Smooth muscle cell (in vitro differentiated cells): ENCODE measurements around the gene IMPG2. TPM values are rescaled to one million over a fixed set of nuclear protein-coding genes. Genes with fewer than 3 reads are reported as not detected.

Experiments
- DNase-seq: peaks from one replicate; lab custom pipeline; 2025; ENCODE audit not compliant: unreplicated experiment; lab: John Stamatoyannopoulos, UW
- H2AFZ ChIP-seq: fragments of 200-600 bp; sonication (generic); 2 replicates; pipeline ENCODE4 v1.6.0; 2016; ENCODE audit warnings: antibody characterized with exemption, low read depth, mild to moderate bottlenecking
- H3F3A ChIP-seq: fragments of 200-600 bp; sonication (generic); 2 replicates; pipeline ENCODE4 v1.6.0; 2017; ENCODE audit warnings: antibody characterized with exemption, low read depth
- H3K27ac ChIP-seq: fragments of 200-600 bp; sonication (generic); 2 replicates; pipeline ENCODE4 v1.5.1; 2016; ENCODE audit warnings: low read depth, mild to moderate bottlenecking
- H3K27me3 ChIP-seq: fragments of 200-600 bp; sonication (generic); 2 replicates; pipeline ENCODE4 v1.6.1; 2016; ENCODE audit warnings: low read depth, mild to moderate bottlenecking
- H3K36me3 ChIP-seq: fragments of 200-600 bp; sonication (generic); 2 replicates; pipeline ENCODE4 v1.5.1; 2016; ENCODE audit warnings: low read depth
- H3K4me1 ChIP-seq: fragments of 200-600 bp; sonication (generic); 2 replicates; pipeline ENCODE4 v1.5.1; 2016; ENCODE audit warnings: low read depth
- H3K4me2 ChIP-seq: fragments of 200-600 bp; sonication (generic); 2 replicates; pipeline ENCODE4 v1.6.0; 2016; ENCODE audit warnings: mild to moderate bottlenecking
- H3K4me3 ChIP-seq: fragments of 200-600 bp; sonication (generic); 2 replicates; pipeline ENCODE4 v1.5.1; 2016; ENCODE audit warnings: mild to moderate bottlenecking
- H3K79me2 ChIP-seq: fragments of 200-600 bp; sonication (generic); 2 replicates; pipeline ENCODE4 v1.6.0; 2016; ENCODE audit warnings: low read depth, mild to moderate bottlenecking
- H3K9ac ChIP-seq: fragments of 200-600 bp; sonication (generic); 2 replicates; pipeline ENCODE4 v1.6.0; 2016; ENCODE audit warnings: low read depth
- H3K9me3 ChIP-seq: fragments of 200-600 bp; sonication (generic); replicated peaks from 2 replicates; pipeline ENCODE4 v1.5.1; 2016; ENCODE audit warnings: low read depth
- H4K20me1 ChIP-seq: fragments of 200-600 bp; sonication (generic); 2 replicates; pipeline ENCODE4 v1.6.0; 2016; ENCODE audit warnings: low read depth
- WGBS: methylation state at CpG from one replicate; pipeline ENCODE4 v1.1.7; 2016; ENCODE audit warnings: low lambda C conversion rate; 5-methylcytosine and 5-hydroxymethylcytosine counted together
- polyA plus RNA-seq: library from polyadenylated mRNA; unstranded; fragments of >200 nt; fragmentation: Nextera tagmentation; extraction: Ambion mirVana; gene quantifications from 2 replicates; pipeline ENCODE4 v1.2.1, GENCODE V29; 2016
- total RNA-seq: library from RNA; depleted of rRNA; stranded (reverse); fragments of >200 nt; gene quantifications from 2 replicates; pipeline ENCODE4 v1.2.3, GENCODE V29; 2014
- TF ChIP-seq, protein P1 (sequence below): fragments of 200-600 bp; sonication (generic); IDR thresholded peaks from 2 replicates; pipeline ENCODE4 v1.5.1; 2017; ENCODE audit warnings: borderline replicate concordance, mild to moderate bottlenecking, antibody characterized with exemption; ENCODE audit not compliant: insufficient read depth, poor library complexity, severe bottlenecking

Gene IMPG2
- total and polyA plus RNA-seq, 2 experiments from 2014 or later: 0.03 to 0.67 TPM

DNA sequence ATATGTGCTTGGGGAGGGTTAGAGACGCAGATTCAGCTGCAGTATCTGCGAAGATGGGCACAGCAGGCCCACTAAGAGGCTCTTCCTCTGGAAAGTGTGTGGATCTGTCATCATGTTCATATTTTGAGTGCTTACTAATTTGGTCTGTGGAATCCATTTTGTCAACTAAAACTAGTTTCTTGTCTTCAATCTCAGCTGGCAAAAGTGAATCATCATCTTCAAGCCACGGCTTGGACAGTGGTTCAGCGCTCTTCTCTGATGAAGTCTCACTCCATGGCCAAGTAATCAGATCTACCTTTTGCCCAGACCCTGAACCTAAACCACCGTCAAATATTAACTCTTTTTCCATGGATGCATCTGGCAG is 76.2 kb downstream of the IMPG2 start:
- no peaks in the 10 kb centered on the region for H3F3A ChIP-seq
- no peak overlapping the region for H3K4me3 ChIP-seq
- H3K4me2 ChIP-seq: no peak overlapping the region
- no peaks in the 10 kb centered on the region for H3K9me3 ChIP-seq
- WGBS: 94% methylated on average over 5 of the region's 5 CpGs
- no peaks in the 10 kb centered on the region for H4K20me1 ChIP-seq
- TF ChIP-seq, protein P1, sequence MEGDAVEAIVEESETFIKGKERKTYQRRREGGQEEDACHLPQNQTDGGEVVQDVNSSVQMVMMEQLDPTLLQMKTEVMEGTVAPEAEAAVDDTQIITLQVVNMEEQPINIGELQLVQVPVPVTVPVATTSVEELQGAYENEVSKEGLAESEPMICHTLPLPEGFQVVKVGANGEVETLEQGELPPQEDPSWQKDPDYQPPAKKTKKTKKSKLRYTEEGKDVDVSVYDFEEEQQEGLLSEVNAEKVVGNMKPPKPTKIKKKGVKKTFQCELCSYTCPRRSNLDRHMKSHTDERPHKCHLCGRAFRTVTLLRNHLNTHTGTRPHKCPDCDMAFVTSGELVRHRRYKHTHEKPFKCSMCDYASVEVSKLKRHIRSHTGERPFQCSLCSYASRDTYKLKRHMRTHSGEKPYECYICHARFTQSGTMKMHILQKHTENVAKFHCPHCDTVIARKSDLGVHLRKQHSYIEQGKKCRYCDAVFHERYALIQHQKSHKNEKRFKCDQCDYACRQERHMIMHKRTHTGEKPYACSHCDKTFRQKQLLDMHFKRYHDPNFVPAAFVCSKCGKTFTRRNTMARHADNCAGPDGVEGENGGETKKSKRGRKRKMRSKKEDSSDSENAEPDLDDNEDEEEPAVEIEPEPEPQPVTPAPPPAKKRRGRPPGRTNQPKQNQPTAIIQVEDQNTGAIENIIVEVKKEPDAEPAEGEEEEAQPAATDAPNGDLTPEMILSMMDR: no peak
- H3K9ac ChIP-seq: no peak overlapping the region
- no peak overlapping the region for H3K27ac ChIP-seq
- H2AFZ ChIP-seq: no peak overlapping the region
- H3K4me1 ChIP-seq: no peaks in the 10 kb centered on the region
- H3K36me3 ChIP-seq: no peaks in the 10 kb centered on the region
- H3K79me2 ChIP-seq: no peaks in the 10 kb centered on the region
- no peak for DNase-seq
- H3K27me3 ChIP-seq: no peaks in the 10 kb centered on the region

DNA sequence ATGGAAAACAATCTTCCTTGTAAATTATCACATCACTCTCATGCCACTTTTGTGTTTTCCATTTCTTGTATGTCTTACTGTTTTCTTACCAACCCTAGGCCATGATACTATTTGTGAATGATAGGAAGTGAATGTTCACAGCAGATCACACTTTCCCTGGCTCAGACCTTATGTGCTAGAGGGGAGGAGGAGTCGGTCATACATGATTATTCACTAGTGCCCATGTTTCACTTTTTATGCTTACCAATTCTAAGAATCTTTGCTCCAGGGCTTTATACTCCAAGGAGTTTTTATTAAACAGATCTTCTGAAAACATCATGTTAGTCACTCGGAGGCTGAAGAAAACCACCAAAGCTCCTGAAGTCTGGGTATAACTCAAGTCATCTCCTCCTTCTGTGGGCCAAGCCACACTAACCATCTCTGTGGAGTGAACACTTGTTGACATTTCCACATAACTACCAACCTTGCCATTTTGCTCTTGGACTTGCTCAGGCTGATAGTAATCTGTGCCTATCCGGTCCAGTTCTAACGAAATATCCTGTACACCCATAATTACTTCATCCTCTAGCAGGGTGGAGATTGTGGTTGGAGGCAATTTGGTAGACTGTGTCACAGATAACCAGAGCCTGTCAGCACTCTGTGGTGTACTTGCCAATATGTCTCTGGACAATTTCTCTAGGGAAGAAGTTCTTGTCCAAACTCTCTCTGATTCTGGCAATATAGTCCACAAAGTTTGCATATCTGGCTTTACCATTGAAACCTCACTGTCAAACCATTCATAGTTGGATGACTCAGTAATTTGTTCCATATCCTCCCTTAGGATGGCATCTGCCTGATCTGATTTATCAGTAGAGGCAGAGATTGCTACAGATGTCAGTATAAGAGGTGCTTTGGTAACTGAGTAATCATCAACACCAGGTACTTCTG is 76.8 kb downstream of the IMPG2 start:
- no peaks in the 10 kb centered on the region for H3K4me1 ChIP-seq
- H4K20me1 ChIP-seq: no peaks in the 10 kb centered on the region
- no peak overlapping the region for H3K4me2 ChIP-seq
- DNase-seq: no peak
- no peak overlapping the region for H3K27ac ChIP-seq
- no peaks in the 10 kb centered on the region for H3K36me3 ChIP-seq
- WGBS: 92% methylated on average over 4 of the region's 4 CpGs
- H3F3A ChIP-seq: no peaks in the 10 kb centered on the region
- no peak overlapping the region for H3K9ac ChIP-seq
- no peaks in the 10 kb centered on the region for H3K9me3 ChIP-seq
- TF ChIP-seq, protein P1: no peak
- no peak overlapping the region for H3K4me3 ChIP-seq
- H3K27me3 ChIP-seq: no peaks in the 10 kb centered on the region
- no peak overlapping the region for H2AFZ ChIP-seq
- no peaks in the 10 kb centered on the region for H3K79me2 ChIP-seq

DNA sequence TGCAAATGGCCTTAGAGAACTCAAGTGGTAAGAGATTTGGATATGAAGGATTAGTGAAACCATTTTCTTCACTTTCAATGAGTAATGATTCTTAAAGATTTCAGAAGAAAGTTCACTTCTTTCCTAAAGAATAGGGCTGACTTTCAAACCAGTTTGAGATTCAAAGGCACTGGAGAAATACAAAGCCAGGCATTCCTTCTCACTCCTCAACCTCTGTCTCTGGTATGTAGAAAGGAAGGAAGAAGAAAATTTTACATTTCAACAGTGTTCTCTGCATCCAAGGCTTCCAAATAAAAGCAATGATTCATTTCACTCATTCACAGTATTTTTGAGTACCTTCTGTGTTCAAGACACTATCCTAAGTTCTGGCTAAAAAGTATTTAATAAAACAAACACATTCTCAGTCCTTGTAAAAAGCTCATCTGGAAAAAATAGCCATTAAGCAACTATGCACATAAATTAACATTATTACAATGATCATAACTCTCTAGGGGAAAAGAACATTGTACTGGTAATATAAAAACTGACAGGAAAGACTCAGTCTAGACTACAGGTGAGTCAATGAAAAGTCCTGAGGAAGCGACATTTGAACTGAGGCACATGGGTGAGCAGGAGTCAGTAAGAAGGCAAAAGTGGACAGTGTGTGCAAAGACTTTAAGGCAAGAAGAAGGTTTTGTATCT is 79.5 kb downstream of the IMPG2 start:
- no peaks in the 10 kb centered on the region for H3K9me3 ChIP-seq
- no peaks in the 10 kb centered on the region for H3K79me2 ChIP-seq
- DNase-seq: no peak
- H3K36me3 ChIP-seq: no peaks in the 10 kb centered on the region
- no peaks in the 10 kb centered on the region for H3K4me1 ChIP-seq
- no peak overlapping the region for H3K4me2 ChIP-seq
- TF ChIP-seq, protein P1: no peak
- no peak overlapping the region for H2AFZ ChIP-seq
- no peaks in the 10 kb centered on the region for H3F3A ChIP-seq
- H3K4me3 ChIP-seq: no peak overlapping the region
- H3K27me3 ChIP-seq: no peaks in the 10 kb centered on the region
- WGBS: 98% methylated on average over 1 of the region's 1 CpG
- no peaks in the 10 kb centered on the region for H4K20me1 ChIP-seq
- H3K9ac ChIP-seq: no peak overlapping the region
- H3K27ac ChIP-seq: no peak overlapping the region
